Right ventricle myocardium inferior (tissue), 1 donor: Measurements from ENCODE around the gene HSPA1B. TPM values are rescaled to one million over a fixed set of nuclear protein-coding genes. Genes with fewer than 3 reads are reported as not detected.

Experiments
- total RNA-seq: library from RNA; stranded (reverse); fragmentation: NEBNext Ultra II Directional; extraction: Animal tissue kit (Norgen Biotek cat#: 25700); gene quantifications from one replicate; pipeline ENCODE4 v1.2.1, GENCODE V29; 2021
- donor health status: DM: no; HTN: yes; CAD: no; lungs with severe emphysema.

HSPA1B gene
- total RNA-seq, 1 donor from 2014 or later: 215 TPM

Other genes starting within 250 kb of the HSPA1B start
- 1.6 TPM for gene LTB, start 245.3 kb upstream of the HSPA1B start, total RNA-seq
- 9.0 TPM for gene LST1, start 241.5 kb upstream of the HSPA1B start, total RNA-seq
- gene NCR3, start 234.7 kb upstream of the HSPA1B start, total RNA-seq: 0.49 TPM
- 22.1 TPM for gene AIF1, start 212.5 kb upstream of the HSPA1B start, total RNA-seq
- 82.7 TPM for gene PRRC2A, start 207.0 kb upstream of the HSPA1B start, total RNA-seq
- gene BAG6, start 175.1 kb upstream of the HSPA1B start, total RNA-seq: 260 TPM
- gene APOM, start 171.8 kb upstream of the HSPA1B start, total RNA-seq: 0.87 TPM
- 17.0 TPM for gene C6orf47, start 167.0 kb upstream of the HSPA1B start, total RNA-seq
- 17.1 TPM for gene GPANK1, start 162.7 kb upstream of the HSPA1B start, total RNA-seq
- 97.3 TPM for gene CSNK2B, start 161.7 kb upstream of the HSPA1B start, total RNA-seq
- gene LY6G5B, start 157.8 kb upstream of the HSPA1B start, total RNA-seq: 3.9 TPM
- gene LY6G5C, start 146.7 kb upstream of the HSPA1B start, total RNA-seq: 1.5 TPM
- 26.9 TPM for gene ABHD16A, start 124.4 kb upstream of the HSPA1B start, total RNA-seq
- not detected for gene LY6G6F, start 120.9 kb upstream of the HSPA1B start, total RNA-seq
- not detected for gene LY6G6D, start 112.4 kb upstream of the HSPA1B start, total RNA-seq
- gene LY6G6C, start 106.0 kb upstream of the HSPA1B start, total RNA-seq: not detected
- gene MPIG6B, start 104.4 kb upstream of the HSPA1B start, total RNA-seq: 0.70 TPM
- 40.6 TPM for gene DDAH2, start 98.4 kb upstream of the HSPA1B start, total RNA-seq
- gene CLIC1, start 91.2 kb upstream of the HSPA1B start, total RNA-seq: 102 TPM
- 2.0 TPM for gene MSH5, start 87.7 kb upstream of the HSPA1B start, total RNA-seq
- 0.57 TPM for gene SAPCD1, start 65.1 kb upstream of the HSPA1B start, total RNA-seq
- 12.1 TPM for gene VWA7, start 50.4 kb upstream of the HSPA1B start, total RNA-seq
- 29.7 TPM for gene VARS1, start 32.0 kb upstream of the HSPA1B start, total RNA-seq
- gene LSM2, start 20.8 kb upstream of the HSPA1B start, total RNA-seq: 24.6 TPM
- gene HSPA1L, start 12.5 kb upstream of the HSPA1B start, total RNA-seq: 1.6 TPM
- 298 TPM for gene HSPA1A, start 12.2 kb upstream of the HSPA1B start, total RNA-seq
- 25.6 TPM for gene NEU1, start 35.1 kb downstream of the HSPA1B start, total RNA-seq
- gene SLC44A4, start 51.3 kb downstream of the HSPA1B start, total RNA-seq: not detected
- gene EHMT2, start 70.0 kb downstream of the HSPA1B start, total RNA-seq: 16.8 TPM
- 3.2 TPM for gene ZBTB12, start 74.3 kb downstream of the HSPA1B start, total RNA-seq
- 8.9 TPM for gene C2, start 100.0 kb downstream of the HSPA1B start, total RNA-seq
- 8.8 TPM for gene CFB, start 118.4 kb downstream of the HSPA1B start, total RNA-seq
- gene NELFE, start 131.2 kb downstream of the HSPA1B start, total RNA-seq: 41.9 TPM
- 30.7 TPM for gene SKIC2, start 131.4 kb downstream of the HSPA1B start, total RNA-seq
- 9.8 TPM for gene DXO, start 144.4 kb downstream of the HSPA1B start, total RNA-seq
- 92.1 TPM for gene C4A, start 154.3 kb downstream of the HSPA1B start, total RNA-seq
- 81.6 TPM for gene C4B, start 187.1 kb downstream of the HSPA1B start, total RNA-seq
- 0.30 TPM for gene CYP21A2, start 210.7 kb downstream of the HSPA1B start, total RNA-seq